SU-DHL-6 (cell line): Measurements from ENCODE around the gene ACBD6.

Experiments used
- H2AFZ ChIP-seq: fragments of 200-600 bp; sonication (generic); 2 replicates; pipeline ENCODE4 v1.6.1; 2014; ENCODE audit warnings: low read depth, mild to moderate bottlenecking, moderate library complexity, mixed read lengths, antibody characterized with exemption, low read length; ENCODE audit not compliant: severe bottlenecking
- H3F3A ChIP-seq: fragments of 200-600 bp; shearing (Covaris generic); 2 replicates; pipeline ENCODE4 v1.6.0; 2016; ENCODE audit warnings: antibody characterized with exemption, mild to moderate bottlenecking; ENCODE audit not compliant: insufficient read depth
- H3K27ac ChIP-seq: fragments of 200-600 bp; sonication (generic); 2 replicates; pipeline ENCODE4 v1.5.1; 2016; ENCODE audit warnings: low read depth, mild to moderate bottlenecking, low read length, moderate library complexity, mixed read lengths
- H3K27me3 ChIP-seq: fragments of 200-600 bp; sonication (generic), shearing (Covaris generic); 2 replicates; pipeline ENCODE4 v1.6.0; 2014; ENCODE audit warnings: mild to moderate bottlenecking, low read length
- H3K36me3 ChIP-seq: fragments of 200-600 bp; sonication (generic); 2 replicates; pipeline ENCODE4 v1.6.1; 2014; ENCODE audit warnings: mild to moderate bottlenecking, low read length, mixed read lengths
- H3K4me2 ChIP-seq: fragments of 300-600, 200-600 bp; shearing (Covaris generic), sonication (generic); 2 replicates; pipeline ENCODE4 v1.6.0; 2014; ENCODE audit warnings: low read length, low read depth, mild to moderate bottlenecking; ENCODE audit not compliant: poor library complexity, severe bottlenecking
- H3K4me3 ChIP-seq: fragments of 200-600 bp; sonication (generic); 2 replicates; pipeline ENCODE4 v1.5.1; 2014; ENCODE audit warnings: antibody characterized with exemption, low read length, mild to moderate bottlenecking, mixed read lengths; ENCODE audit not compliant: insufficient read depth, poor library complexity, severe bottlenecking
- H3K79me2 ChIP-seq: fragments of 200-600 bp; sonication (generic); 2 replicates; pipeline ENCODE4 v1.6.1; 2014; ENCODE audit warnings: mild to moderate bottlenecking, low read length, moderate library complexity; ENCODE audit not compliant: insufficient read depth
- H3K9ac ChIP-seq: fragments of 200-600 bp; sonication (generic); 2 replicates; pipeline ENCODE4 v1.7.0; 2014; ENCODE audit warnings: mild to moderate bottlenecking, low read length
- H3K9me2 ChIP-seq: fragments of 200-600 bp; sonication (generic); replicated peaks from 2 replicates; pipeline ENCODE4 v1.6.1; 2014; ENCODE audit warnings: low read length; ENCODE audit not compliant: insufficient read depth
- H3K9me3 ChIP-seq: fragments of 200-600 bp; sonication (generic); 2 replicates; pipeline ENCODE4 v1.6.1; 2014; ENCODE audit warnings: low read length, mixed read lengths; ENCODE audit not compliant: insufficient read depth
- H4K20me1 ChIP-seq: fragments of 200-600 bp; sonication (generic); 2 replicates; pipeline ENCODE4 v1.6.1; 2014; ENCODE audit warnings: low read depth, mild to moderate bottlenecking, antibody characterized with exemption, low read length, moderate library complexity, mixed read lengths
- CTCF ChIP-seq: fragments of 200-600 bp; sonication (generic); IDR thresholded peaks from one replicate; pipeline ENCODE4 v1.5.1; 2017; ENCODE audit warnings: antibody characterized with exemption, mild to moderate bottlenecking, low read length, moderate library complexity; ENCODE audit not compliant: insufficient read depth, poor library complexity, severe bottlenecking
- EZH2phosphoT487 ChIP-seq: fragments of 200-600 bp; sonication (generic), shearing (Covaris generic); conservative IDR thresholded peaks from 2 replicates; pipeline ENCODE4 v1.6.1; 2018; ENCODE audit warnings: mild to moderate bottlenecking, antibody characterized with exemption, low read length, moderate library complexity, mixed read lengths

Gene ACBD6

GRCh38 chr1:180271272-180272255, 230.8 kb downstream of the ACBD6 start:
- Histone ChIP-seq H3K27me3 (no peaks in the 10 kb centered on the region), H3K9me3 (no peaks in the 10 kb centered on the region), H3K4me3 (no peak overlapping the region), H3K9me2 (no peaks in the 10 kb centered on the region), H3K79me2 (no peaks in the 10 kb centered on the region), H3K27ac (no peak overlapping the region), H2AFZ (no peak overlapping the region), H3K36me3 (no peaks in the 10 kb centered on the region), H4K20me1 (no peaks in the 10 kb centered on the region), H3F3A (no peaks in the 10 kb centered on the region), H3K4me2 (no peak overlapping the region), H3K9ac (no peak overlapping the region)
- TF ChIP-seq CTCF (no peak), EZH2phosphoT487 (no peak)

- H3K9me3 ChIP-seq = no peaks in the 10 kb centered on the region
- no peak overlapping the region for H3K27ac ChIP-seq
- no peaks in the 10 kb centered on the region for H3K36me3 ChIP-seq
- H4K20me1 ChIP-seq = no peaks in the 10 kb centered on the region
- TF ChIP-seq EZH2phosphoT487 (no peak), CTCF (no peak)
- no peak overlapping the region for H3K9ac ChIP-seq
- H2AFZ ChIP-seq = no peak overlapping the region
- no peaks in the 10 kb centered on the region for H3K27me3 ChIP-seq
- no peak overlapping the region for H3K4me3 ChIP-seq
- H3K9me2 ChIP-seq = no peaks in the 10 kb centered on the region
- no peaks in the 10 kb centered on the region for H3F3A ChIP-seq
- H3K79me2 ChIP-seq = no peaks in the 10 kb centered on the region
- H3K4me2 ChIP-seq = no peak overlapping the region
Observed at GRCh38 chr1:180270530-180271271, 231.7 kb downstream of the ACBD6 start.

- no peaks in the 10 kb centered on the region for H3K79me2 ChIP-seq
- H3K27me3 ChIP-seq = no peaks in the 10 kb centered on the region
- no peak overlapping the region for H3K27ac ChIP-seq
- H3K9me2 ChIP-seq = no peaks in the 10 kb centered on the region
- no peaks in the 10 kb centered on the region for H3K9me3 ChIP-seq
- no peak overlapping the region for H3K9ac ChIP-seq
- H3K4me2 ChIP-seq = no peak overlapping the region
- no peaks in the 10 kb centered on the region for H3K36me3 ChIP-seq
- H3K4me3 ChIP-seq = no peak overlapping the region
- H2AFZ ChIP-seq = no peak overlapping the region
- no peaks in the 10 kb centered on the region for H3F3A ChIP-seq
- H4K20me1 ChIP-seq = no peaks in the 10 kb centered on the region
- TF ChIP-seq EZH2phosphoT487 (no peak), CTCF (no peak)
Observed at GRCh38 chr1:180269645-180270529, 232.5 kb downstream of the ACBD6 start.
